Thyroid gland (tissue), 4 donors: ENCODE results near the gene CD59.
"Not testable (repeated sequence)": the region's sequence is repeated elsewhere in the genome, so short reads cannot be mapped to it uniquely, and the experiment has no call there.

ENCODE experiments used
- POLR2A ChIP-seq, 2 donors: fragments of 450-650 bp; IDR thresholded peaks; one replicate each; pipeline ENCODE4 v1.6.1; 2017; ENCODE audit warnings: antibody characterized with exemption in 2 of 2, mild to moderate bottlenecking in 2 of 2, moderate library complexity in 1 of 2
- TF ChIP-seq, protein P1 (sequence below), 6 experiments: fragments of 200-600 bp in 3 of 6; fragments of 450-650 bp in 3 of 6; sonication (generic) in 3 of 6; IDR thresholded peaks; one replicate each; pipeline ENCODE4 v1.5.1; 2016 to 2019; ENCODE audit warnings: antibody characterized with exemption in 6 of 6, mild to moderate bottlenecking in 2 of 6, inconsistent platforms in 1 of 6, moderate library complexity in 1 of 6

DNA sequence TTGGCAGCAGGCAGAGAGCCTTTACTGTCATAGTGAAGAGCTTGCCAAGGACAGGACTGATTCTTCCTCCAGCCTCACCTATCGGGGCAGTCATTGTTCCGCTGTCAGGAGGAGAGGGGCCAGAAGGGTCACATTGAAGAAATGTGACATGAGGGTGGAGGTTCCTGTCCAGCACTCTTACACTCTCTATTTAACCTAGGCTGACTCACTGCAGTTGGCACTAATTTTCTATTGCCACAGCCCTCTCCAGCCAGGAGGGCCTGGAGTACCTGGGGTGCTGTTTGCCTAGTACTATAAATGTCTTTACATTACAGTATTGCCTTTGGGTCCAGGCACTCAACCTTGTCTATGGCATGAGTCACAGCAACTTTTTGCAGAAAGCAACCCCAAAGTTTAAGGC, 28.4 kb downstream of the CD59 start:
- TF ChIP-seq, protein P1, sequence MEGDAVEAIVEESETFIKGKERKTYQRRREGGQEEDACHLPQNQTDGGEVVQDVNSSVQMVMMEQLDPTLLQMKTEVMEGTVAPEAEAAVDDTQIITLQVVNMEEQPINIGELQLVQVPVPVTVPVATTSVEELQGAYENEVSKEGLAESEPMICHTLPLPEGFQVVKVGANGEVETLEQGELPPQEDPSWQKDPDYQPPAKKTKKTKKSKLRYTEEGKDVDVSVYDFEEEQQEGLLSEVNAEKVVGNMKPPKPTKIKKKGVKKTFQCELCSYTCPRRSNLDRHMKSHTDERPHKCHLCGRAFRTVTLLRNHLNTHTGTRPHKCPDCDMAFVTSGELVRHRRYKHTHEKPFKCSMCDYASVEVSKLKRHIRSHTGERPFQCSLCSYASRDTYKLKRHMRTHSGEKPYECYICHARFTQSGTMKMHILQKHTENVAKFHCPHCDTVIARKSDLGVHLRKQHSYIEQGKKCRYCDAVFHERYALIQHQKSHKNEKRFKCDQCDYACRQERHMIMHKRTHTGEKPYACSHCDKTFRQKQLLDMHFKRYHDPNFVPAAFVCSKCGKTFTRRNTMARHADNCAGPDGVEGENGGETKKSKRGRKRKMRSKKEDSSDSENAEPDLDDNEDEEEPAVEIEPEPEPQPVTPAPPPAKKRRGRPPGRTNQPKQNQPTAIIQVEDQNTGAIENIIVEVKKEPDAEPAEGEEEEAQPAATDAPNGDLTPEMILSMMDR (IDR thresholded peaks at IDR 0.05), result not testable (repeated sequence)
- not testable (repeated sequence) for TF ChIP-seq POLR2A (IDR thresholded peaks at IDR 0.05)
